Body of pancreas (tissue), 4 donors: ENCODE measurements around the gene AGAP5. TPM values are rescaled to one million over a fixed set of nuclear protein-coding genes. Genes with fewer than 3 reads are reported as not detected.
"Not testable (repeated sequence)": the region's sequence is repeated elsewhere in the genome, so short reads cannot be mapped to it uniquely, and the experiment has no call there.

Source experiments
- ATAC-seq: fragments of 150-250 bp; one replicate; pipeline ENCODE4 v1.9.1; 2016
- DNase-seq, 4 donors: peaks; one replicate each; pipeline ENCODE4 v3.0.0-alpha.2; 2019
- H3K27ac ChIP-seq, 4 donors: fragments of 200-600 bp; sonication (generic); 1 replicate in 3 of 4; 2 replicates in 1 of 4; pipeline versions ENCODE4 v1.5.1 to v1.6.1; 2016 to 2019; ENCODE audit warnings: mild to moderate bottlenecking in 1 of 4, mixed read lengths in 1 of 4, moderate library complexity in 1 of 4
- H3K27me3 ChIP-seq, 2 donors: fragments of 200-600 bp; sonication (generic); one replicate each; pipeline ENCODE4 v1.6.0; 2016; ENCODE audit warnings: mild to moderate bottlenecking in 1 of 2
- H3K36me3 ChIP-seq, 2 donors: fragments of 200-600 bp; sonication (generic); replicated peaks in 1 of 2; 2 replicates each; pipeline ENCODE4 v1.5.1; 2016; ENCODE audit warnings: low read depth in 2 of 2; ENCODE audit not compliant: insufficient read depth in 1 of 2
- H3K4me1 ChIP-seq: fragments of 200-600 bp; sonication (generic); one replicate; pipeline ENCODE4 v1.6.0; 2016
- H3K4me3 ChIP-seq, 2 donors: fragments of 200-600 bp; sonication (generic); 1 replicate in 1 of 2; 2 replicates in 1 of 2; pipeline ENCODE4 v1.5.1; 2016 to 2019
- H3K9me3 ChIP-seq, 3 donors: fragments of 200-600 bp; sonication (generic); 1 replicate in 2 of 3; 2 replicates in 1 of 3; pipeline ENCODE4 v1.5.1; 2016
- POLR2A ChIP-seq, 3 donors: fragments of 450-650 bp; IDR thresholded peaks; one replicate each; pipeline ENCODE4 v1.6.1; 2016; ENCODE audit warnings: antibody characterized with exemption in 3 of 3, mild to moderate bottlenecking in 2 of 3
- WGBS, 2 donors: methylation state at CpG; one replicate each; pipeline ENCODE4 v1.1.5; 2017; 5-methylcytosine and 5-hydroxymethylcytosine counted together
- intact Hi-C: fragments of 100-400 bp; cut with DNase I; formaldehyde crosslinking; loops from one replicate; pipeline ENCODE4 v1.15.1; 2023
- total RNA-seq, 2 donors: library from RNA; depleted of rRNA; stranded (reverse); fragments of >200 nt; gene quantifications; one replicate each; pipeline ENCODE4 v1.1.0, GENCODE V29; 2016
- TF ChIP-seq, protein P1 (sequence below), 7 experiments: fragments of 450-650 bp in 4 of 7; fragments of 200-600 bp in 3 of 7; sonication (generic) in 3 of 7; IDR thresholded peaks; one replicate each; pipeline ENCODE4 v1.5.1; 2016 to 2019; ENCODE audit warnings: antibody characterized with exemption in 7 of 7

The AGAP5 gene
- total RNA-seq, 2 donors from 2014 or later: 13.5 to 25.1 TPM

DNA sequence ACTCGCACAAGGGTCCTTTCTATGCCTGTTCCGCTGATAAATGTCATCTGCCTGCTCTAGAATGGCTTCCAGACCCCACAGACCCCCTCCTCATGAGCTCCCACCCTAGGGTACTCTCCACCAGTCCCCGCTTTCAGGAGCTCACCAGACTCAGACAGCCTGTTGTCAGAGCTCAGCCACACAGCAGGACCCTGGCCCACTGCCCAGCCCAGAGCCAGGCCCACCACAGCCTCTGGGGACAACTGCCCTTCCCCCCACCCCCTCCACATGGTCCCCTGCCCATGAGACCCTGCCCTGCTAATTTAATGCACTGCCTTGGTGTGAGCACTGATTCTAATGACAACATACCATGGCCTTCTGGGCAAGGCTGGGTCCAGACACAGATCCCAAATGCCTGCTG is 32.3 kb downstream of the AGAP5 start:
- H3K27ac ChIP-seq: peak overlapping the region in 3 of 4 donors; percentile 17 to 47 (median 26)
- intact Hi-C loops: not testable (repeated sequence)
- WGBS, 2 donors: 91 to 100% methylated on average over 2 to 3 of the region's 3 CpGs

DNA sequence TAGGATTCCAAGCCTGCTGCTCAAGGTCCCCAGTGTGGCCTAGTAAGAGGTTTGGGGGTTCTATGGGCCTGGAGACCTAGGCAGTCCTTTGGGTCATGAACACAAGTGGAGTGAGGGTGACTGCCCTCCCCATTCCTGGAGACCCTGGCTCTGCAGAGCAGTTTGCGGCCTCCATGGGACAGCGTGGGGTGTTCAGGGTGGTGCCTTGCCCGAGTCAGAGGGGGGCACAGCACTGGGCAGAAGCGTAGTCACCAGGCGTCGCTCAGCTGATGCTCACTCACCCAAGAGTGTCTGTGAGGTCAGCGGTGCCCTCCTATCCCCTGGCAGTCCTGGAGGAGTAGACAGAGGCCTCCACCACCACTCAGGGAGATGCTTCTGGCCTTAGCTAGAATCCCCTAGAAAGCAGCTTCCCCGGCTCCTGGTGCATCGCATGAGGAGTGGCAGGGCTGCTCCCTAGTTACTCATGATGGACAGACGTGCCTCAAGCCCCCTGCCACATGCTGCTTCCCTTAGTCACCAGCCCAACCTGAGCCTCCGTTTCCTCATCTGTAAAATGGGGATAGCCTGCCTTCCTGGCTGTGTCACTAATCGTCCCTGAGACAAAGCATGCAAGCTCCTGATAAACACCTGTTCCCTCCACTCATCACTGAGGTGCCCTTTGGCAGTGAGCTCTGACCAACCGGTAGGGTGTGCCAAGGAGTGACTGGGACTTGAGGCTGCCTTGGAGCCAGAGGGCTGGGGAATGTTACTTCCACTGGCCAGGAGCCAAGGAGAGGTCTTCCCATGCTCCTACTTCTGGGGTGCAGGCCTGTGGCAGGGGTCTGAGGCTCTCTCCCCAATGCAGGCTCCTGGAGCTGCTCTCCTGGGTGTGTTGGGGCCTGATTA is 33.5 kb downstream of the AGAP5 start:
- peaks cover 25% of the 10 kb centered on the region for H3K4me1 ChIP-seq
- intact Hi-C loops, H3K36me3 ChIP-seq, H3K9me3 ChIP-seq, H3K27ac ChIP-seq, H3K4me3 ChIP-seq, H3K27me3 ChIP-seq, ATAC-seq: not testable (repeated sequence)
- DNase-seq: peak; percentile 23 to 43 (median 33)
- WGBS, 2 donors: 77 to 83% methylated on average over 9 to 12 of the region's 13 CpGs

More for the DNA sequence above, 32.3 kb downstream of the AGAP5 start:
- H3K4me1 ChIP-seq: peaks cover 25% of the 10 kb centered on the region
- not testable (repeated sequence) for H3K27me3 ChIP-seq, ATAC-seq, H3K4me3 ChIP-seq, H3K9me3 ChIP-seq, H3K36me3 ChIP-seq, DNase-seq

DNA sequence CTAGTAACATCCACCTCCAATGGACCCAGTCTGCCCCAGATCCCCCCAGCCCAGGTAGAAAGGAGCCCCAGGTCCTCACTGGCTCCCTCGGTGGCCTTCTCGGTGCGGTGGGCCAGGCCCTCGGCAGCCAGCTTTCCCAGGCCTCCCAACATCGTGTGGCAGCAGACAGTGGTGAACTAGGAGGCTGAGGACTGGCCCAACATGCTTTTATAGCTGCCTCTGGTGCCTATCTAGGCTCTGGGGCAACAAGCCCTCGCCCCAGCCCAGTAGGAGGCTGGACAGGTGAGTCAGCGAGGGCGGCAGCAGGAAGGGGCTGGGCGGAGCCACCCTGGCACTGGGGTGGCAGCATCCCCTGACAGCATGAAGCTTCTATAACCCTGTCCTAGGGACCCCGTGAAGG is 34.3 kb downstream of the AGAP5 start:
- intact Hi-C loops, H3K36me3 ChIP-seq, H3K27ac ChIP-seq, H3K9me3 ChIP-seq, ATAC-seq, H3K4me3 ChIP-seq, H3K27me3 ChIP-seq, DNase-seq: not testable (repeated sequence)
- H3K4me1 ChIP-seq: peaks cover 25% of the 10 kb centered on the region
- WGBS, 2 donors: 83 to 87% methylated on average over 5 to 10 of the region's 10 CpGs

DNA sequence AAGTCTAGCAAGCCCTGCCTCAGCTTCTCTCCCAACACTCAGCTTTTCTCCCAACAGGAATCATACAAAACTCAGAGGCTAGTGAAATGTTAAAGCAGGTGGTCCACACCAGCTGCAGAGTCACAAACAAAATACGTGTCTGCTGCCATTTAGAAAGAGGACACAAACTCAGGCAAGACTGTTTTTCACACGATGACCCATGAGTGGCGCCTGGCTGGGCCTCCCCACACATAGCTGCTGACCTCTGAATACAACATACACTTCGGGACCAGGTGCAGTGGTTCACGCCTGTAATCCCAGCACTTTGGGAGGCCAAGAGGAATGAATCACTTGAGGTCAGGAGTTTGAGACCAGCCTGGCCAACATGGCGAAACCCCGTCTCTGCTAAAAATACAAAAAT is 35.2 kb downstream of the AGAP5 start:
- H3K27me3 ChIP-seq, intact Hi-C loops, ATAC-seq, H3K36me3 ChIP-seq, DNase-seq, H3K9me3 ChIP-seq, H3K4me3 ChIP-seq, H3K27ac ChIP-seq: not testable (repeated sequence)
- H3K4me1 ChIP-seq: peaks cover 25% of the 10 kb centered on the region
- WGBS, 2 donors: 81 to 85% methylated on average over 7 of the region's 7 CpGs

DNA sequence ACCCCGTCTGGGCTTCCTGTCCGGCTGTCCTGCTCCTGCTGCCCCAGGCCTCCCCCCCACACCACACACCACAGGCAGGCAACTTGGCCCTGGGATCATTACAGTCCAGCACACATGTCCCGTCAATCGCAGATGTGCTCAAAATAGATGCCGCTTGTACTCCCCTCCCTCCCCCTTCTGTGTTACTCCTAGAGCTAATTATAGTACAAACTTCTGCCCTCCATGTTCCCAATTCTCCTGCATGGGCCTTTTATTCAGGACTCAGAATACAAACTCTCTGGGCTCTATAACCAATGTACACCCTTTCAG is 42.0 kb downstream of the AGAP5 start, which contains the start of gene SYNPO2L:
TSS of gene SYNPO2L (minus strand) at position 40 of the 309 bp plus-strand sequence. CDS start 107 bp downstream, outside the sequence.
- Histone ChIP-seq H3K27ac (no peak within 1 kb of the TSS), H3K27me3 (no peaks in the 10 kb centered on the region), H3K4me1 (no peaks in the 10 kb centered on the region), H3K9me3 (no peaks in the 10 kb centered on the region), H3K4me3 (no peak within 1 kb of the TSS), H3K36me3 (no peaks in the 10 kb centered on the region)
- TF ChIP-seq, protein P1, sequence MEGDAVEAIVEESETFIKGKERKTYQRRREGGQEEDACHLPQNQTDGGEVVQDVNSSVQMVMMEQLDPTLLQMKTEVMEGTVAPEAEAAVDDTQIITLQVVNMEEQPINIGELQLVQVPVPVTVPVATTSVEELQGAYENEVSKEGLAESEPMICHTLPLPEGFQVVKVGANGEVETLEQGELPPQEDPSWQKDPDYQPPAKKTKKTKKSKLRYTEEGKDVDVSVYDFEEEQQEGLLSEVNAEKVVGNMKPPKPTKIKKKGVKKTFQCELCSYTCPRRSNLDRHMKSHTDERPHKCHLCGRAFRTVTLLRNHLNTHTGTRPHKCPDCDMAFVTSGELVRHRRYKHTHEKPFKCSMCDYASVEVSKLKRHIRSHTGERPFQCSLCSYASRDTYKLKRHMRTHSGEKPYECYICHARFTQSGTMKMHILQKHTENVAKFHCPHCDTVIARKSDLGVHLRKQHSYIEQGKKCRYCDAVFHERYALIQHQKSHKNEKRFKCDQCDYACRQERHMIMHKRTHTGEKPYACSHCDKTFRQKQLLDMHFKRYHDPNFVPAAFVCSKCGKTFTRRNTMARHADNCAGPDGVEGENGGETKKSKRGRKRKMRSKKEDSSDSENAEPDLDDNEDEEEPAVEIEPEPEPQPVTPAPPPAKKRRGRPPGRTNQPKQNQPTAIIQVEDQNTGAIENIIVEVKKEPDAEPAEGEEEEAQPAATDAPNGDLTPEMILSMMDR (IDR thresholded peaks at IDR 0.05): no peak
- no peak for TF ChIP-seq POLR2A (IDR thresholded peaks at IDR 0.05)
- DNase-seq (no peak), ATAC-seq (no peak)
- 76 to 90% methylated on average over 5 of the region's 5 CpGs for WGBS, 2 donors
- intact Hi-C loops: no loop called here

DNA sequence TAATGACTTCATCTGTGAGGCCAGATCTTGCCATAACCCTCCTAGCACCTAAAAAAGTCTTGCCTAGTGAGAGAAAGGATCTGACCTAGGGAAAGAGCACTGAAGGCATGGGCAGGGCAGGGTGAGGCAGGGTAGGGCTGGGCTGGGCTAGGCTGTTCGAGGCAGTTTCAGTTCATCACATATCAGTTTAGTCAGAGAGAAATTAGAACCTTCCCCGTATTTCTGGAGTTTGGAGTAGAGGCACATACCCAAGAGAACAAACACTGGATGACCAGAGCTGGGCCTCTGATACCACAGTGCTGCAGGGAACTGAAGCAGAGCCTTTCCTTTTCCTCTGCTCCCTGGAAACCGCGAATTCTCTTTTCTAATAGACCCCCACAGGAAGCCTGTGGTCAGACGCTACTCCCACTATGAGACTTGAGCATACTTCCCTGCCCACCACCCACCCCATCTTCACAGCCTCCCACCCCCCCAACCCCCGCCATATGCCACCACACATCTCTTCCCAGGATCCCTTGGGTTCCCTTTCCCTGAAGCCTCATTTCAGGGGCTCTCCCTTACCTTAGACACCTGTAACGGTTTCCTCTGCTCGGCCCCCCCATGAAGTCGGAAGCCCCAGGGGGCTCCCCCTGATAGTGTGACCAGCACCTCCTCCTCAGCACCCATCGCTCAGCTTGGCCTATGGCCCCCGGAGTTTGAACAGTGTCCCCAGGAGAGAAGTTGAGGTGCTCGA is 42.5 kb downstream of the AGAP5 start:
- H3K27ac ChIP-seq: no peak overlapping the region
- intact Hi-C loops: no loop called here
- DNase-seq: no peak

More for the DNA sequence above, 42.5 kb downstream of the AGAP5 start:
- no peaks in the 10 kb centered on the region for H3K36me3 ChIP-seq
- TF ChIP-seq, protein P1 (IDR thresholded peaks at IDR 0.05): no peak
- no peak for TF ChIP-seq POLR2A (IDR thresholded peaks at IDR 0.05)
- H3K4me1 ChIP-seq: no peaks in the 10 kb centered on the region
- WGBS, 2 donors: 77 to 87% methylated on average over 12 of the region's 12 CpGs
- ATAC-seq: no peak
- no peaks in the 10 kb centered on the region for H3K9me3 ChIP-seq
- H3K27me3 ChIP-seq: no peaks in the 10 kb centered on the region
- H3K4me3 ChIP-seq: no peak overlapping the region
